ENCODE results near the gene PAQR9. TPM values are rescaled to one million over a fixed set of nuclear protein-coding genes. Genes with fewer than 3 reads are reported as not detected.
A peak's percentile ranks its signal among the peaks of the same experiment; 100 is the strongest.

PAQR9 gene
- polyA plus RNA-seq, 1 of the 3 experiments (the other 2 are of a cell fraction): 0.16 TPM

DNA sequence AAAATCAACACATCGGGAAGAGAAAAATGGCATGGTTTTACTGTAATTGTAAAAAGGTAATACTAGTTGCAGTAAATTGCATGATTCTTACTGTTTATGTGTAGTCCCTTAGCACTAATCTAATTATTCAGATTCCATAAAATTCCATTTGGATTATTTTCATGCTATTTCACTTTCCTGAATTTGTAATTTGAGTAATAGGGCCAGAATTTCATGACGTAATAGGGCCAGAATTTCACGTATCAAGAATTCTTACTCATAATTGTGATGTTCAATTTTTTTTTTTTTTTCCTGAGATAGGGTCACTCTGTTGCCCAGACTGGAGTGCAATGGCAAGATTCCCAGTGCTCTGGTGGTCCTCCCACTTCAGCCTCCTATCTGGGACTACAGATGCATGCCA, 35.0 kb upstream of the PAQR9 start:
- H3K27ac ChIP-seq (ENCODE audit: low read depth in 2 of 2, low read length in 1 of 2): peak overlapping the region in 1 of 2 experiments; percentile 23; a peak in 1 of 4 replicates
- H3K4me3 ChIP-seq (ENCODE audit: low read depth in 2 of 2, low read length in 1 of 2): no peak overlapping the region
- no peaks in the 10 kb centered on the region for H3K27me3 ChIP-seq (ENCODE audit: insufficient read depth)
- peaks cover 15% of the 10 kb centered on the region for H3F3A ChIP-seq (replicated peaks; ENCODE audit: insufficient read depth)
- 39% methylated on average over 3 of the region's 3 CpGs for WGBS (ENCODE audit: low lambda C conversion rate)
- no peaks in the 10 kb centered on the region for H3K9me3 ChIP-seq
- H3K4me2 ChIP-seq: no peak overlapping the region
- no peaks in the 10 kb centered on the region for H3K9me2 ChIP-seq
- peaks cover 11 to 16% of the 10 kb centered on the region in 2 experiments; a peak in 3 of 4 replicates for H3K4me1 ChIP-seq (ENCODE audit: control insufficient read depth in 1 of 2, insufficient read depth in 2 of 2, low read depth in 1 of 2, low read length in 1 of 2)
- POLR2A ChIA-PET: no interaction called here
- CTCF ChIA-PET: interaction anchor here (1.1 to 2.4 kb wide), 2 partner anchors 170 to 411 kb away, joined by 8 read pairs; no protein-coding TSS in a partner anchor
- no peak for DNase-seq
- H3K9ac ChIP-seq: no peak overlapping the region
- H2AFZ ChIP-seq (ENCODE audit: low read depth): no peak overlapping the region
- peaks cover 7% of the 10 kb centered on the region; the same call in 1 of the 2 replicates for H4K20me1 ChIP-seq (ENCODE audit: insufficient read depth)
- H3K79me2 ChIP-seq (ENCODE audit: insufficient read depth): peaks cover 36% of the 10 kb centered on the region
- H3K36me3 ChIP-seq (replicated peaks in 1 of 2; ENCODE audit: control insufficient read depth in 1 of 2, insufficient read depth in 2 of 2, low read length in 1 of 2): no peaks in the 10 kb centered on the region
- TF ChIP-seq RFX5 (IDR thresholded peaks at IDR 0.05; ENCODE audit: low read length) (no peak), ELF1 (IDR thresholded peaks at IDR 0.05) (no peak), NFIC (IDR thresholded peaks at IDR 0.05; ENCODE audit: borderline replicate concordance) (no peak), TCF12 (IDR thresholded peaks at IDR 0.05) (no peak; the same call in 1 of the 2 replicates), RAD21 (IDR thresholded peaks at IDR 0.05; ENCODE audit: low read length) (no peak), RCOR1 (IDR thresholded peaks at IDR 0.05; ENCODE audit: low read length) (no peak), EP300 (IDR thresholded peaks at IDR 0.05; ENCODE audit: borderline replicate concordance in 1 of 2, low read depth in 1 of 2, low read length in 1 of 2) (0 out of 4 replicates have a peak, but pooled peaks of 1 of the 2 experiments have one; percentile 16), YY1 (IDR thresholded peaks at IDR 0.05; ENCODE audit: low read depth) (no peak), CHD2 (IDR thresholded peaks at IDR 0.05; ENCODE audit: low read length, partially characterized antibody) (no peak), GATA2 (CRISPR knock-in tag; IDR thresholded peaks at IDR 0.05) (no peak), SIN3A (IDR thresholded peaks at IDR 0.05; ENCODE audit: borderline replicate concordance, low read depth, low read length) (no peak), FOXM1 (IDR thresholded peaks at IDR 0.05; ENCODE audit: low read depth) (no peak), NRF1 (IDR thresholded peaks at IDR 0.05; ENCODE audit: low read depth, low read length) (no peak), RXRA (IDR thresholded peaks at IDR 0.05; ENCODE audit: borderline replicate concordance, low read depth) (no peak), MEF2A (IDR thresholded peaks at IDR 0.05; ENCODE audit: borderline replicate concordance, low read depth) (peak; percentile 54; the same call in 1 of the 2 replicates), EZH2phosphoT487 (IDR thresholded peaks at IDR 0.05; ENCODE audit: borderline replicate concordance, low read depth) (no peak), FOSL2 (IDR thresholded peaks at IDR 0.05; ENCODE audit: borderline replicate concordance, low read depth) (peak; percentile 31; the same call in 1 of the 2 replicates), TAF1 (IDR thresholded peaks at IDR 0.05; ENCODE audit: borderline replicate concordance, low read depth, low read length) (no peak), MXI1 (IDR thresholded peaks at IDR 0.05; ENCODE audit: low read depth, low read length) (no peak), JUND (IDR thresholded peaks at IDR 0.05) (0 out of 2 replicates have a peak, but pooled peaks have one; percentile 23), SMC3 (IDR thresholded peaks at IDR 0.05; ENCODE audit: low read depth, low read length) (no peak), TEAD4 (IDR thresholded peaks at IDR 0.05; ENCODE audit: borderline replicate concordance, insufficient read depth) (0 out of 2 replicates have a peak, but pooled peaks have one; percentile 33), FOXJ3 (CRISPR knock-in tag; IDR thresholded peaks at IDR 0.05) (no peak)
- TF ChIP-seq, protein P1, sequence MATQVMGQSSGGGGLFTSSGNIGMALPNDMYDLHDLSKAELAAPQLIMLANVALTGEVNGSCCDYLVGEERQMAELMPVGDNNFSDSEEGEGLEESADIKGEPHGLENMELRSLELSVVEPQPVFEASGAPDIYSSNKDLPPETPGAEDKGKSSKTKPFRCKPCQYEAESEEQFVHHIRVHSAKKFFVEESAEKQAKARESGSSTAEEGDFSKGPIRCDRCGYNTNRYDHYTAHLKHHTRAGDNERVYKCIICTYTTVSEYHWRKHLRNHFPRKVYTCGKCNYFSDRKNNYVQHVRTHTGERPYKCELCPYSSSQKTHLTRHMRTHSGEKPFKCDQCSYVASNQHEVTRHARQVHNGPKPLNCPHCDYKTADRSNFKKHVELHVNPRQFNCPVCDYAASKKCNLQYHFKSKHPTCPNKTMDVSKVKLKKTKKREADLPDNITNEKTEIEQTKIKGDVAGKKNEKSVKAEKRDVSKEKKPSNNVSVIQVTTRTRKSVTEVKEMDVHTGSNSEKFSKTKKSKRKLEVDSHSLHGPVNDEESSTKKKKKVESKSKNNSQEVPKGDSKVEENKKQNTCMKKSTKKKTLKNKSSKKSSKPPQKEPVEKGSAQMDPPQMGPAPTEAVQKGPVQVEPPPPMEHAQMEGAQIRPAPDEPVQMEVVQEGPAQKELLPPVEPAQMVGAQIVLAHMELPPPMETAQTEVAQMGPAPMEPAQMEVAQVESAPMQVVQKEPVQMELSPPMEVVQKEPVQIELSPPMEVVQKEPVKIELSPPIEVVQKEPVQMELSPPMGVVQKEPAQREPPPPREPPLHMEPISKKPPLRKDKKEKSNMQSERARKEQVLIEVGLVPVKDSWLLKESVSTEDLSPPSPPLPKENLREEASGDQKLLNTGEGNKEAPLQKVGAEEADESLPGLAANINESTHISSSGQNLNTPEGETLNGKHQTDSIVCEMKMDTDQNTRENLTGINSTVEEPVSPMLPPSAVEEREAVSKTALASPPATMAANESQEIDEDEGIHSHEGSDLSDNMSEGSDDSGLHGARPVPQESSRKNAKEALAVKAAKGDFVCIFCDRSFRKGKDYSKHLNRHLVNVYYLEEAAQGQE (IDR thresholded peaks at IDR 0.05; ENCODE audit: low read depth, low read length): no peak
- TF ChIP-seq, protein P2, sequence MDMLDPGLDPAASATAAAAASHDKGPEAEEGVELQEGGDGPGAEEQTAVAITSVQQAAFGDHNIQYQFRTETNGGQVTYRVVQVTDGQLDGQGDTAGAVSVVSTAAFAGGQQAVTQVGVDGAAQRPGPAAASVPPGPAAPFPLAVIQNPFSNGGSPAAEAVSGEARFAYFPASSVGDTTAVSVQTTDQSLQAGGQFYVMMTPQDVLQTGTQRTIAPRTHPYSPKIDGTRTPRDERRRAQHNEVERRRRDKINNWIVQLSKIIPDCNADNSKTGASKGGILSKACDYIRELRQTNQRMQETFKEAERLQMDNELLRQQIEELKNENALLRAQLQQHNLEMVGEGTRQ (IDR thresholded peaks at IDR 0.05; ENCODE audit: borderline replicate concordance, low read depth, low read length): no peak
- TF ChIP-seq, protein P3, sequence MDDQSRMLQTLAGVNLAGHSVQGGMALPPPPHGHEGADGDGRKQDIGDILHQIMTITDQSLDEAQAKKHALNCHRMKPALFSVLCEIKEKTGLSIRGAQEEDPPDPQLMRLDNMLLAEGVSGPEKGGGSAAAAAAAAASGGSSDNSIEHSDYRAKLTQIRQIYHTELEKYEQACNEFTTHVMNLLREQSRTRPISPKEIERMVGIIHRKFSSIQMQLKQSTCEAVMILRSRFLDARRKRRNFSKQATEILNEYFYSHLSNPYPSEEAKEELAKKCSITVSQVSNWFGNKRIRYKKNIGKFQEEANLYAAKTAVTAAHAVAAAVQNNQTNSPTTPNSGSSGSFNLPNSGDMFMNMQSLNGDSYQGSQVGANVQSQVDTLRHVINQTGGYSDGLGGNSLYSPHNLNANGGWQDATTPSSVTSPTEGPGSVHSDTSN (IDR thresholded peaks at IDR 0.05): no peak
- TF ChIP-seq, protein P4, sequence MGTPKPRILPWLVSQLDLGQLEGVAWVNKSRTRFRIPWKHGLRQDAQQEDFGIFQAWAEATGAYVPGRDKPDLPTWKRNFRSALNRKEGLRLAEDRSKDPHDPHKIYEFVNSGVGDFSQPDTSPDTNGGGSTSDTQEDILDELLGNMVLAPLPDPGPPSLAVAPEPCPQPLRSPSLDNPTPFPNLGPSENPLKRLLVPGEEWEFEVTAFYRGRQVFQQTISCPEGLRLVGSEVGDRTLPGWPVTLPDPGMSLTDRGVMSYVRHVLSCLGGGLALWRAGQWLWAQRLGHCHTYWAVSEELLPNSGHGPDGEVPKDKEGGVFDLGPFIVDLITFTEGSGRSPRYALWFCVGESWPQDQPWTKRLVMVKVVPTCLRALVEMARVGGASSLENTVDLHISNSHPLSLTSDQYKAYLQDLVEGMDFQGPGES (IDR thresholded peaks at IDR 0.05; ENCODE audit: low read depth, low read length): no peak
- TF ChIP-seq, protein P5, sequence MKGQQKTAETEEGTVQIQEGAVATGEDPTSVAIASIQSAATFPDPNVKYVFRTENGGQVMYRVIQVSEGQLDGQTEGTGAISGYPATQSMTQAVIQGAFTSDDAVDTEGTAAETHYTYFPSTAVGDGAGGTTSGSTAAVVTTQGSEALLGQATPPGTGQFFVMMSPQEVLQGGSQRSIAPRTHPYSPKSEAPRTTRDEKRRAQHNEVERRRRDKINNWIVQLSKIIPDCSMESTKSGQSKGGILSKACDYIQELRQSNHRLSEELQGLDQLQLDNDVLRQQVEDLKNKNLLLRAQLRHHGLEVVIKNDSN (IDR thresholded peaks at IDR 0.05; ENCODE audit: borderline replicate concordance, low read depth): no peak

Data from SK-N-SH (cell line).